NCI-H2107 treated with DMSO at 0.1 percent for 48 hours (cell line): Measurements from ENCODE around the gene RAD18.

Experiments used
- DNase-seq: peaks from one replicate; lab custom pipeline; 2025; ENCODE audit not compliant: unreplicated experiment; lab: John Stamatoyannopoulos, UW

Gene RAD18

GRCh38 chr3:8868996-8869395, 94.3 kb downstream of the RAD18 start:
- DNase-seq, result no peak

GRCh38 chr3:8867646-8868045, 95.6 kb downstream of the RAD18 start:
- DNase-seq, result no peak

GRCh38 chr3:8865697-8866096, 97.6 kb downstream of the RAD18 start:
- no peak for DNase-seq

GRCh38 chr3:8864402-8865350, 98.6 kb downstream of the RAD18 start:
- no peak for DNase-seq

- no peak for DNase-seq
Observed at GRCh38 chr3:8863891-8864290, 99.4 kb downstream of the RAD18 start.

- no peak for DNase-seq
Observed at GRCh38 chr3:8857720-8858367, 105.4 kb downstream of the RAD18 start.

GRCh38 chr3:8856721-8857120, 106.6 kb downstream of the RAD18 start:
- no peak for DNase-seq

GRCh38 chr3:8856071-8856470, 107.2 kb downstream of the RAD18 start:
- DNase-seq, result no peak

- DNase-seq, result no peak
Observed at GRCh38 chr3:8854656-8855055, 108.6 kb downstream of the RAD18 start.

- no peak for DNase-seq
Observed at GRCh38 chr3:8853081-8853480, 110.2 kb downstream of the RAD18 start.

- DNase-seq, result no peak
Observed at GRCh38 chr3:8852511-8852910, 110.8 kb downstream of the RAD18 start.

GRCh38 chr3:8851703-8852102, 111.6 kb downstream of the RAD18 start:
- DNase-seq, result no peak

GRCh38 chr3:8848696-8849131, 114.6 kb downstream of the RAD18 start:
- DNase-seq, result no peak

GRCh38 chr3:8847317-8847716, 116.0 kb downstream of the RAD18 start:
- no peak for DNase-seq

GRCh38 chr3:8846176-8846575, 117.1 kb downstream of the RAD18 start:
- no peak for DNase-seq

GRCh38 chr3:8845641-8846040, 117.6 kb downstream of the RAD18 start:
- DNase-seq, result no peak

- DNase-seq, result no peak
Observed at GRCh38 chr3:8843347-8843746, 119.9 kb downstream of the RAD18 start.

- DNase-seq, result no peak
Observed at GRCh38 chr3:8842293-8842692, 121.0 kb downstream of the RAD18 start.

- DNase-seq, result no peak
Observed at GRCh38 chr3:8841472-8841871, 121.8 kb downstream of the RAD18 start.

GRCh38 chr3:8840556-8840955, 122.7 kb downstream of the RAD18 start:
- DNase-seq, result no peak

GRCh38 chr3:8839607-8840325, 123.5 kb downstream of the RAD18 start:
- DNase-seq, result no peak
